Measurements from ENCODE around the gene PTPRD. TPM values are rescaled to one million over a fixed set of nuclear protein-coding genes. Genes with fewer than 3 reads are reported as not detected.

The PTPRD gene
- total RNA-seq, 1 experiment from 2014 or later = 32.5 TPM

GRCh38 chr9:8709731-8710130, 1903.1 kb downstream of the PTPRD start:
- H4K20me1 ChIP-seq (ENCODE audit: control insufficient read depth, insufficient read depth, insufficient read length) = no peaks in the 10 kb centered on the region
- no peak overlapping the region for H3K23ac ChIP-seq (ENCODE audit: insufficient read length, low read depth, low read length)
- DNase-seq = no peak
- H2AFZ ChIP-seq (ENCODE audit: low read length) = no peak overlapping the region
- H3K14ac ChIP-seq (ENCODE audit: insufficient read depth, low read length) = no peak overlapping the region
- H3K79me2 ChIP-seq (ENCODE audit: insufficient read depth, low read length) = no peaks in the 10 kb centered on the region
- H3K23me2 ChIP-seq (ENCODE audit: insufficient read length, low read depth, low read length, poor library complexity, severe bottlenecking) = no peaks in the 10 kb centered on the region
- TF ChIP-seq CTCF (conservative IDR thresholded peaks at IDR 0.05) = no peak
- no peaks in the 10 kb centered on the region for H3K9me3 Mint-ChIP-seq
- H3K27ac Mint-ChIP-seq = no peak overlapping the region
- H4K91ac ChIP-seq (ENCODE audit: insufficient read length, low read depth, low read length) = no peak overlapping the region
- H2AK5ac ChIP-seq (ENCODE audit: insufficient read length, low read length) = no peak overlapping the region
- no peak overlapping the region for H3K18ac ChIP-seq (ENCODE audit: insufficient read length, low read depth, low read length)
- no peaks in the 10 kb centered on the region for H3K79me1 ChIP-seq (ENCODE audit: insufficient read depth, low read depth, low read length, poor library complexity, severe bottlenecking)
- H3K27me3 ChIP-seq (ENCODE audit: insufficient read depth, low read length) = no peaks in the 10 kb centered on the region
- H2BK5ac ChIP-seq (ENCODE audit: insufficient read length, low read length) = no peak overlapping the region
- H2BK20ac ChIP-seq (ENCODE audit: low read depth, low read length, poor library complexity, severe bottlenecking) = no peak overlapping the region
- no peak overlapping the region for H2BK120ac ChIP-seq (ENCODE audit: low read depth, low read length, poor library complexity, severe bottlenecking)
- no peaks in the 10 kb centered on the region for H3K27me3 Mint-ChIP-seq (ENCODE audit: low read depth)
- no peak overlapping the region for H3K4ac ChIP-seq (ENCODE audit: low read depth, low read length)
- H4K8ac ChIP-seq (replicated peaks; ENCODE audit: insufficient read length, low read depth, low read length) = no peak overlapping the region
- WGBS (ENCODE audit: extremely low coverage, insufficient read length, low lambda C conversion rate) = no CpG with 5 or more reads among the region's 4 CpGs
- no peak overlapping the region for H3K4me3 Mint-ChIP-seq
- no peak overlapping the region for H4K5ac ChIP-seq (ENCODE audit: insufficient read length, low read depth, low read length)
- H2BK12ac ChIP-seq (ENCODE audit: insufficient read length, low read depth, low read length) = no peak overlapping the region
- H3K4me1 Mint-ChIP-seq = peaks cover 12 to 15% of the 10 kb centered on the region in 2 experiments
- H3K36me3 Mint-ChIP-seq (ENCODE audit: insufficient read depth in 1 of 3, low read depth in 3 of 3) = 0 out of 7 replicates have a peak, but pooled peaks cover 0 to 4% (median 2%) of the 10 kb centered on the region in 3 experiments
- no peaks in the 10 kb centered on the region for H3K4me1 ChIP-seq (ENCODE audit: insufficient read depth, low read length)
- H3T11ph ChIP-seq (ENCODE audit: low read length) = no peak overlapping the region
- H3K4me2 ChIP-seq (ENCODE audit: insufficient read depth, insufficient read length, low read length) = no peak overlapping the region
- no peak overlapping the region for H3K56ac ChIP-seq (ENCODE audit: insufficient read length, low read depth, low read length)
- H3K9me3 ChIP-seq (ENCODE audit: control insufficient read depth, low read depth, low read length) = no peaks in the 10 kb centered on the region
- H3K9ac ChIP-seq (ENCODE audit: extremely low read depth, insufficient read length, low read length) = no peak overlapping the region
- H3K27ac ChIP-seq (ENCODE audit: insufficient read length, low read depth, low read length) = no peak overlapping the region
- no peak overlapping the region for H2BK15ac ChIP-seq (ENCODE audit: low read depth, low read length)

All from H9 (cell line).